Activated CD4-positive, alpha-beta T cell treated with anti-CD3 and anti-CD28 coated beads for 48 hours (primary cell): ENCODE results near the gene MANBA.
"Not testable (repeated sequence)": the region's sequence is repeated elsewhere in the genome, so short reads cannot be mapped to it uniquely, and the experiment has no call there.

Experiments
- DNase-seq: peaks from one replicate; pipeline ENCODE4 v3.0.0-alpha.2; 2020

MANBA gene

GRCh38 chr4:102718833-102719575, 41.8 kb downstream of the MANBA start:
- DNase-seq = not testable (repeated sequence)

GRCh38 chr4:102717448-102718092, 43.2 kb downstream of the MANBA start:
- no peak for DNase-seq

- no peak for DNase-seq
These were observed 45.7 kb downstream of the MANBA start for GRCh38 chr4:102715057-102715456.

DNA sequence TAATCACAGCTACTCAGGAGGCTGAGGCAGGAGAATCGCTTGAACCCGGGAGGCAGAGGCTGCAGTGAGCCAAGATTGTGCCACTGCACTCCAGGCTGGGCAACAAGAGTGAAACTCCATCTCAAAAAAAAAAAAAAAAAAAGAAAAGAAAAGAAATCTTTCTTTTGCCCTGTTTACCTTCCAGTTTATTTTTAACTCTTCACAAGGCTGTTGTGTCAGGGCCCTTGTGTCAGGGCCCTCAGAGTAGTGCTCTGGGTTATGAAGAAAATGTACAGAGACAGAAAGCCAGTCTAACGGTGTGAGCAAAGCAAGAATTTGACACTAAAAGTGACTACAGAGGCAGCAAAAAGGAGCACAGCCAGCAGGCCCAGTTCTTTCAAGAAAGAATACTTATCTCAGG, 47.0 kb downstream of the MANBA start:
- not testable (repeated sequence) for DNase-seq

DNA sequence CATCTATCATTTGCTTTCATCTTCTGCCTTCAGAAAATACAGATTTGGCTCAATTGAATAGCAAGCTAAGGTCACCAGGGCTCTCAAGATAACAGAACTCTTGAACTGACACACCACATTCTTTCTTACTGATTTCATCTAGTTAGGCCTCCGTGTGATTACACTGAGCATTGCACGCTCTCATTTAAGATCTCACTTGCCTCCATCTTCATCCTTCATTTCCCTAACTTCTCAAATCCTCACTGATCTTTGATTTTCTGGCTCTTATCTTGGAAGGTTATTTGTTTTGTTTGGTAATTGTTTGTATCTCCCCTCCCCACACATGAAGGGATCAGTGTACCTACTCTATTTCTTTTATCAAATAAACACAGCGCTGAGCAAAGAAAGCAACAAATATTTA, 47.7 kb downstream of the MANBA start:
- no peak for DNase-seq

DNA sequence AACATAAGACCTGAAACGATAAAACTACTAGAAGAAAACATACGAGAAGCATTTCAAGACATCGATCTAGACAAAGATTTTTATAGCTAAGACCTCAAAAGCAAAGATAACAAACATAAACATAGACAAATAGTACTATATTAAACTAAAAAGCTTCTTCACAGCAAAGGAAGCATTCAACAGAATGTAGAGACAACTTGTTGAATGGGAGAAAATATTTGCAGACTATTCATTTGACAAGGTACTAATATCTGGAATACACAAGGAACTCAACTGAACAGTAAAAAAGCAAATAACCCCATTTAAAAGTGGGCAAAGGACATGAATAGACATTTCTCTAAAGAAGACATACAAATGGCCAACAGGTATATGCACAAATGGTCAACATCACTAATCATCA, 49.8 kb downstream of the MANBA start:
- no peak for DNase-seq

DNA sequence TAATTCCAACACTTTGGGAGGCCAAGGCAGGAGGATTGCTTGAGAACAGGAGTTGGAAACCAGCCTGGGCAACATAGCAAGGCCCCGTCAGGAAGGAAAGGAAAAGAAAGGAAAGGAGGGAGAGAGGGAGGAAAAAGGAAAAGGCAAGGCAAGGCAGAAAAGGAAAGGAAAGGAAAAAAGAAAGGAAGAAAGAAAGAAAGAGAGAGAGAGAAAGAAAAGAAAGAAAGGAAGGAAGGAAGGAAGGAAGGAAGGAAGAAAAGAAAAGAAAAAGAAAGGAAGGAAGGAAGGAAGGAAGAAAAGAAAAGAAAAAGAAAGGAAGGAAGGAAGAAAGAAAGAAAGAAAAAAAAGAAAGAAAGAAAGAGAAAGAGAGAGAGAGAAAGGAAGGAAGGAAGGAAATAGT, 51.7 kb downstream of the MANBA start:
- not testable (repeated sequence) for DNase-seq

DNA sequence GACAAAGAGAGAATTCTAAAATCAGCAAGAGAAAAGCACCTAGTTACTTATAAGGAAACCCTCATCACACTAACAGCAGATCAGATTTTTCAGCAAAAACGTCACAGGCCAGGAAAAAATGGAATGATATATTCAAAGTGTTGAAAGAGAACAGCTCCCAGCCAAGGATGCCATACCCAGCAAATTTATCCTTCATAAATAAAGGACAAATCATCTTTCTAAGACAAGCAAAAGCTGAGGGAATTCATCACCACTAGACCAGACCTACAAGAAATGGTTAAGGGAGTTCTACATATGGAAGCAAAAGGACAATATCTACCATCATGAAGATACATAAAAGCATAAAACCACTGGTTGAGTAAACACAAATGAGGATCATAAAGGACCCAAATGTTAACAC, 53.6 kb downstream of the MANBA start:
- DNase-seq = no peak

DNA sequence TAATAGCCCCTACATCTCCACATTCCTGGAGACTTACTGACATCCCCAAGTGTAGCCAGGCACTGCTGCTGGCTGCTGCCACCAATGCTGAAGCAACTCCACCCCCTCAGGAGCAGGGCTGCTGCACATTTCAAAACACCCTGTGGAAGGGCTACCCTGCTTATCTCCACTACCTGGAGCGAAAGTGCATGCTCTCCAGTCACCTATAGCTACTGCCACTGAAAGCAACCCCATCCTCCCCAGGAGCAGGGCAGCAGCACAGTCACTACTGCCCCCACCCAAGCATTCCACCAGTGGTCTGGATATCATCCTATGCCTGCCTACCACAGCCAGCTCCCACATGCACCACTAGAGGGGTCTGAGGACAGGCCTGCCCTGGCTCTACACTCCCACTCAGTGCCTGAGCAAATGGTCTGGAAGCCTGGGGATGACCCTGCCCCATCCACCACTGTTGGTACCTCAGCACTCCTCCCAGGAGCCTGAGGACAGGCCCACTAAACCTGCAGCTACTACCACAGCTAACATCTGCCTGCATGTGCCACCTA, 55.3 kb downstream of the MANBA start:
- DNase-seq = no peak

GRCh38 chr4:102696758-102697157, 64.0 kb downstream of the MANBA start:
- DNase-seq = no peak

- DNase-seq = no peak
These were observed 66.0 kb downstream of the MANBA start for GRCh38 chr4:102694791-102695190.

DNA sequence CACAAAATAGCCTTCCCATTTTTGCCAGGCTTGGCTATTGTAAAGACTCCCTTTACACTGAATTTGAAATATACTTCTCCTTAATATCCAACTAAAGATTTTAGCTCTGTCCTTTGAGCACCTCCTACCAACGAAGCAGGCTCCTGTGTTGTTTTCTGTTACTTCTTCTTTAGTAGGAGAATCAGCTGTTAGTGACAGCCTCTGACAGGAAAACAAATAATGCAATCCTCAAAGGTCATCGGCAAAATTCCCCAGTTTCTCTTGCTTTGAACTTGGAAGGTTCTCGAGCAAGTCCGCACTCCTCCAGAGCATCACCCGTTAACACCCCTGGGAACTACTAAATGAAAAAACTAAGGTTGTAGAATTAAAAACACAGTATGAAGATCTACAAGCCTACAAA, 66.9 kb downstream of the MANBA start:
- no peak for DNase-seq

- DNase-seq = no peak
These were observed 67.4 kb downstream of the MANBA start for GRCh38 chr4:102693262-102693850.

DNA sequence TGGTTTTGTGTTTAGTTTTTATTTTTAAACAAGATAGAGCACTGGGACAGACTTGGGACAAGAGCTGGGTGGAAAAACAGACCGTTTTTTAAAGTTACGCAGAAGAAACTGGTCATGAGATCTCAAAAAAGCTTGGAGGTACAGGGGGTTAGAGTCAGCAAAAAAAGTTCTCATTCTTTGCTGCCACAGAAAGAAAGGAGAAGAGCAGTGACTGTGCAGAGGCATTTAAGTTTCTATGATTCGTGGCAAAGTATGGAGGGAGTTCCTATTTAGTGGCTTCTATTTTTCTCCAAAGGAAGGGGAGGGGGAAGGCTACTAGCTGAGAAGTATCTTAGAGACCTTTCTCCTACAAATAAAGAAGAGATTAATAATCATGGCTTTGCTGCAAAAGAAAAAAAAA, 68.3 kb downstream of the MANBA start:
- no peak for DNase-seq

DNA sequence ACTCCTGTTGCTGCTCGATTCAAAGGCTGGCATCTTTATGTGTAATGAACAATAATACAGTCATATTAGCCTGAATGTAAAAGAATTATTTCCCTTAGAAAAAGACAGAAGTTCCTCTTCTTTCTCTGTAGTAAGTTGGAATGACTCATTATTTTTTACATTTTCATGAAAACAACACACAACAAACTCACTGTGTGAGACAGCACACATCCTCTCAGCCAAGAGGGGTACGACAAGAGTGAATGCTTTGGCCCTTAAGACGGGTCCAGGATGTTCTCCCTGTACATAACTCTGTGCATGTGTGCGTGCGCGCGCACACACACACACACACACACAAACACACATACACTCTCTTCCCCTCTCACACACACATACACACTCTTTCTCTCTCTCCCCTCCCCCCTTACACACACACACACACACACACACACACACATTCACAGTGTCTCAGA, 72.8 kb downstream of the MANBA start:
- DNase-seq = no peak

DNA sequence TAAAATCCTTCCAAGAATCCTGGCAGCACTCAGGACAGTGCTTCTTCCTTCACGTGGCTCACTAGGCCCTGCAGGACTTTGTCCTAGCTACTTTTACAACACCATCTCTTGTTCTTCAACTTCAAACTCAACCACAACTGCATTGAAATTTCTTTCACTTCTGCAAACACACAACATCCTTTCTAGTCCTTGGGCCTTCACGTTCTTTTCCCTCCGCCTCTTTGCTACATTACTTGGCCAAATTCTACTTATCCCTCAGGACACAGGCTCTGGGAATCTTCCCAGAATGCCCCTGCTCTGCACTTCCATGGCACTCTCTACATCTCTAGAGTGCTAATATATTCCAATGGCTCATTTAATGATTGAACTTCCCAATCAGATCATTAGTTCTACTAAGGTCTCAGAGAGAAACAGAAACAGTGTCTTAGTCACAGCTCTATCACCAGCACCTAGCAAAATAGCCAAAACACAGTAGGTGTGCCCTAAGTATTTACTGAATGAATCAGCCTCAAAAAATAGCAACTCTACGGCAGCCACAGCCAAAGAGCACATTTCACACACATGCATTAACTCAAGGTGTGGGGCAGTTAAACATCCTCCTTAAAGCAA, 73.3 kb downstream of the MANBA start:
- no peak for DNase-seq

- DNase-seq = no peak
These were observed 75.0 kb downstream of the MANBA start for GRCh38 chr4:102685768-102686167.

DNA sequence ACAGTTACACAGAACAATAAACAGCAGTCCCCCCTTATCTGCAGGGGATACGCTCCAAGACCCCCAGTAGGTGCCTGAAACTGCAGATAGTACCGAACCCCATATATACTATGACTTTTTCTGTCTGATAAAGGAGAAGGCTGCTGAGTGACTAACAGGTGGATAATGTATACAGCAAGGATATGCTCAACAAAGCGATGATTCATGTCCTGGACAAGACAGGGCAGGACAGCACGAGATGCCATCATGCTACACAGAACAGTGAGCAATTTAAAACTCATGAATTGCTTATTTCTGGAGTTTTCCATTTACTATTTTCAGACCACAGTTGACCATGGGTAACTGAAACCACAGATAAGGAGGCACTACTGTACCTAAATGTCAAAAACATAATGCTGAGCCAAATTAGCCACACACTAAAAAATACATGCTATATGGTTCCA, 76.1 kb downstream of the MANBA start:
- no peak for DNase-seq

GRCh38 chr4:102683881-102684609, 76.7 kb downstream of the MANBA start:
- DNase-seq = no peak

- DNase-seq = no peak
These were observed 82.0 kb downstream of the MANBA start for GRCh38 chr4:102678695-102679335.

- no peak for DNase-seq
These were observed 82.7 kb downstream of the MANBA start for GRCh38 chr4:102678107-102678506.

DNA sequence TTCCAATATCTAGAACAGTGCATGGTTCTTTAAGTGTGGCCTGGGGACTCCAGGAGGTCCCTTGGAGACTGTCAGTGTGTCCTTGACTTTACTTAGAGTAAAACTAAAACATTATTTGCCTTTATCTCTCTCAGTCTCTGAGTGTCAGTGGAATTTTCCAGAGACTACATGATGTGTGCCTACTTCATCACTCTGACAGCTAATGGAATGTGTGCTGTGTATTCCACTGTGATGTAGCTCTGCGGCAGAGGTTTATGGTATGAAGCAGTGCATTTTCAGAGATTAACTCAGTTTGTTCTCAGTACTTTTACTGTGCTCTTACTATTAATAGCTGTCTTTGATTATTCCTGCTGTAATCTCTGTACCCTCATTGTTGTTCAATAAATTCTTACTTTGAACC, 85.6 kb downstream of the MANBA start:
- DNase-seq = no peak
